ENCODE results near the gene SKA2.
"Not testable (repeated sequence)": the region's sequence is repeated elsewhere in the genome, so short reads cannot be mapped to it uniquely, and the experiment has no call there.

Gene SKA2

DNA sequence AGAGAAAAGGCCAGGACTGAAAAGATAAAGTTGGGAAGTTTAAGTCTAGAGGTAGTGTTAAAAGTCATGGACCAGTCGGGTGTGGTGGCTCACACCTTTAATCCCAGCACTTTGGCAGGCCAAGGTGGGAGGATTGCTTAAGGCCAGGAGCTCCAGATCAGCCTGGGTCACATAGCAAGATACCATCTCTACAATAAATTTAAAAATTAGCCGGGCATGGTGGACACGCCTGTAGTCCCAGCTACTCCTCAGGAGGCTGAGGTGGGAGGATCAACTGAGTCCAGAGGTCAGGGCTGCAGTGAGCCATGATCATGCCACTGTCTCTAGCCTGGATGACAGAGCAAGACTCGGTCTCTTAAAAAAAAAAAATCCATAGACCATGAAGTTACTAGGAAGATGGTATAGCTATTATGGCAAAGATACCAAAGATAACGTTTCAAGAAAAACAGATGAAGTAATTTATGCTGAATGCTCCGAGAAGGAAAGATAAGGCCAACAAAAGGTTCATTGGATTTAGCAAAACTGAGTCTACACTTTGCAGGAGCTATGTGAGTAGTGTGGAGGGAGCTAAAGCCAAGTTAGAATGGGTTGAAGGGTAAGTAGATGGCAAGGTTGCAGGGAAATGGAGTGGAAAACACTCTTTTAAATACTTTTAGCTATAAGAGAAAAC is 60.0 kb downstream of the SKA2 start:
- H3K4me1 Mint-ChIP-seq (ENCODE audit: low read depth): peaks cover 28% of the 10 kb centered on the region

GRCh38 chr17:59093702-59094231 is 61.2 kb downstream of the SKA2 start:
- H3K4me1 Mint-ChIP-seq (ENCODE audit: low read depth): peaks cover 26% of the 10 kb centered on the region
- no peaks in the 10 kb centered on the region for H3K9me3 Mint-ChIP-seq
- DNase-seq: no peak
- H3K4me3 Mint-ChIP-seq: no peak overlapping the region
- peaks cover 63% of the 10 kb centered on the region for H3K36me3 Mint-ChIP-seq (ENCODE audit: low read depth)
- no peak overlapping the region for H3K27ac Mint-ChIP-seq
- H3K27me3 Mint-ChIP-seq: no peaks in the 10 kb centered on the region

More for the DNA sequence above, 60.0 kb downstream of the SKA2 start:
- no peak overlapping the region for H3K4me3 Mint-ChIP-seq
- peak overlapping the region; percentile 23 for H3K27ac Mint-ChIP-seq
- H3K9me3 Mint-ChIP-seq: no peaks in the 10 kb centered on the region
- no peak for DNase-seq
- H3K36me3 Mint-ChIP-seq (ENCODE audit: low read depth): peaks cover 64% of the 10 kb centered on the region
- no peaks in the 10 kb centered on the region for H3K27me3 Mint-ChIP-seq

DNA sequence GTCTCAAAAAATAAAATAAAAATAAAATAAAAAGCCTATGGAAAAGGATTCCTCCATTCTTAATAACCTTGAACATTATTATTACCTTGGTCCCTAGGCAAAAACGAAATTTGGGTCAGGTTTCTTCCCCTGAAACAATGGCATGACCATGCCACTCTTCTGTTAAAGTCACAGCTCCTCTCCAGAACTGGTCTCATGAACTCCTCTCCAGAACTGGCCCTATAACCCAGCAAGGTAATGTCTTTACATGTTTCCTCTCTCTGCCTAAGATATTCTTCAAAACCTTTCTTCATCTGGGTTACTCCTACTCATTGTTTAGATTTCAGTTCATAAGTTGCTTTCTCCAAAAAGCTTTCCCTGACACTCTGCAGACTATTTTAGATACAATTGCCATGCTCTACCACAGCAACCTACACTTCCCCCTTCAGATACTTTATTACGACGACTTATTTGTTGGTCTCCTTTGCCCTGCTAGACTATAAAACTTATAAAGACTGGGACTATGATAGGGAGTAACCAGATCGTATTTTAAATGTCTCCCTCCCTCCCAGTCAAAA is 61.8 kb downstream of the SKA2 start:
- H3K9me3 Mint-ChIP-seq: no peaks in the 10 kb centered on the region
- no peak for DNase-seq
- H3K27me3 Mint-ChIP-seq: no peaks in the 10 kb centered on the region
- peaks cover 26% of the 10 kb centered on the region for H3K4me1 Mint-ChIP-seq (ENCODE audit: low read depth)
- H3K4me3 Mint-ChIP-seq: no peak overlapping the region
- H3K27ac Mint-ChIP-seq: no peak overlapping the region
- peaks cover 62% of the 10 kb centered on the region for H3K36me3 Mint-ChIP-seq (ENCODE audit: low read depth)

- H3K27ac Mint-ChIP-seq, H3K4me3 Mint-ChIP-seq, H3K9me3 Mint-ChIP-seq, H3K27me3 Mint-ChIP-seq, DNase-seq: not testable (repeated sequence)
- H3K36me3 Mint-ChIP-seq (ENCODE audit: low read depth): peaks cover 54% of the 10 kb centered on the region
- H3K4me1 Mint-ChIP-seq (ENCODE audit: low read depth): peaks cover 10% of the 10 kb centered on the region
Measured at GRCh38 chr17:59090593-59090992, 64.4 kb downstream of the SKA2 start.

DNA sequence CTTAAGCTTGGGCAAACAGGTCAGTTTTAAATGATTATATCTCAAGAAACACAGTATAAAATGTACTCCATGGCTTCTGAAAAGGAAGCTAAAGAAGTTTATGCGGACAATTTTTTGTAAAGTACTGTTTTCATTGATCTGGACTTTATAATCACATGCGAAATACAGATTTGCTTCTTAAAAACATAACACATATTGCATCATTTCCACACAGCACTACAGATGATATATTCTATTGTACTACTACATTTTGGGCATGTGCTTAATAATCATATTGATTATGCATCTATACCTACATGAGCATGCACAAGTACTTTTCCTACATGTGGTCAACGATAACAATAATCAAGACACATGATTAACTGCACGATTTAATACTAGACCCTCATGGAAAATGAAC is 70.8 kb downstream of the SKA2 start:
- Mint-ChIP-seq H3K4me1 (ENCODE audit: low read depth) (no peaks in the 10 kb centered on the region), H3K36me3 (ENCODE audit: low read depth) (peaks cover 74% of the 10 kb centered on the region), H3K27me3 (no peaks in the 10 kb centered on the region), H3K9me3 (no peaks in the 10 kb centered on the region), H3K4me3 (no peak overlapping the region), H3K27ac (no peak overlapping the region)
- no peak for DNase-seq

DNA sequence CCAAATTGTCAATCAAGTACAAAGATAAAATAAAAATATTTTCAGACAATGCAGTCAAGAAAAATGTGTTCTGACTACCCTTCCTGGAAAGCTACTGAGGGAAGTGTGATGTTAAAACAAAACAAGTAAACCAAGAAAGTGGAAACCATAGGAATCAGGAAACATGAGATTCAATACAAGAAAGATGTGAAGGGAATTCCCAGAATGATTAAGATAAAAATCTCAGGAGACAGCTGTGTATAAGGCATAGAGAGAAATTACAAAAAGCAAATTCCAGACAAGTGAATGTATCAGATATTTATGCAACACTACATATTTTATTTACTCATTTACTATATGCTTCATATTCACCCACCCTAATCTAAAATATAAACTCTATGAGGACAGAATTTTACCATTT is 80.5 kb downstream of the SKA2 start:
- H3K4me1 Mint-ChIP-seq (ENCODE audit: low read depth): no peaks in the 10 kb centered on the region
- peaks cover 81% of the 10 kb centered on the region for H3K36me3 Mint-ChIP-seq (ENCODE audit: low read depth)
- H3K4me3 Mint-ChIP-seq: no peak overlapping the region
- H3K27me3 Mint-ChIP-seq: no peaks in the 10 kb centered on the region
- DNase-seq: no peak
- no peak overlapping the region for H3K27ac Mint-ChIP-seq
- H3K9me3 Mint-ChIP-seq: no peaks in the 10 kb centered on the region

DNA sequence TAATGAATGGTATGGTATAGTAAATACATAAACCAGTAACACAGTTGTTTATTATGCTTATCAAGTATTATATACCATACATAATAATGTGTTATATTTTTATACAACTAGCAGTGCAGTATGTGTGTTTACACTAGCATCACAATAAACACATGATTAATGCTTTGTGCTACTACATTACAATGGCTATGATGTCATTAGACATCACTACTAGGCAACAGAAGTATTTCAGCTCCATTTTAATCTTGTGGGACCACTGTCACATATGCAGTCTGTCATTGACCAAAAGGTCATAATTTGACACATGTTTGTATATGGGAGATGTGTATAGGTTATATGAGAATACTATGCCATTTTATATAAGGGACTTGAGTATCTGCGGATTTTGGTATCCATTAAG is 81.0 kb downstream of the SKA2 start:
- Mint-ChIP-seq H3K4me1 (ENCODE audit: low read depth) (no peaks in the 10 kb centered on the region), H3K4me3 (no peak overlapping the region), H3K36me3 (ENCODE audit: low read depth) (peaks cover 79% of the 10 kb centered on the region), H3K27ac (no peak overlapping the region), H3K9me3 (no peaks in the 10 kb centered on the region), H3K27me3 (no peaks in the 10 kb centered on the region)
- no peak for DNase-seq

DNA sequence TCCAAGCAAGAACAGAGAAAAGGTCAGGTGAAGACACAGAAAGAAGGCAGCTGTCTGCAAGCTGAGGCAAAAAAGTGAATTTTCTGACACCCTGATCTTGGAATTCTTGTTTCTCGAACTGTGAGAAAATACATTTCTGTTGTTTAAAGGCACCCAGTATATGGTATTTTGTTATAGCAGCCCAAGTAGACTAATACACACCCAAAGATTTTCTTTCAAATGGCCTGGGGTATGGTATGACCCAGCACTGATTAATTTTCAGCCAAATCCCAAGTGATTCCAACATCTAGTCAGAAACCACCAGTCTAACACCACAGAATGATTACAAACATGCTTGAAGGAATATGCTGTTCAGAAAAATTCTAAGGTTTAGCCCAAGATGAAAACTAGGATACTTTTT is 85.1 kb downstream of the SKA2 start:
- H3K36me3 Mint-ChIP-seq (ENCODE audit: low read depth): peaks cover 86% of the 10 kb centered on the region
- no peak overlapping the region for H3K4me3 Mint-ChIP-seq
- no peak for DNase-seq
- no peak overlapping the region for H3K27ac Mint-ChIP-seq
- no peaks in the 10 kb centered on the region for H3K9me3 Mint-ChIP-seq
- H3K4me1 Mint-ChIP-seq (ENCODE audit: low read depth): no peaks in the 10 kb centered on the region
- H3K27me3 Mint-ChIP-seq: no peaks in the 10 kb centered on the region

DNA sequence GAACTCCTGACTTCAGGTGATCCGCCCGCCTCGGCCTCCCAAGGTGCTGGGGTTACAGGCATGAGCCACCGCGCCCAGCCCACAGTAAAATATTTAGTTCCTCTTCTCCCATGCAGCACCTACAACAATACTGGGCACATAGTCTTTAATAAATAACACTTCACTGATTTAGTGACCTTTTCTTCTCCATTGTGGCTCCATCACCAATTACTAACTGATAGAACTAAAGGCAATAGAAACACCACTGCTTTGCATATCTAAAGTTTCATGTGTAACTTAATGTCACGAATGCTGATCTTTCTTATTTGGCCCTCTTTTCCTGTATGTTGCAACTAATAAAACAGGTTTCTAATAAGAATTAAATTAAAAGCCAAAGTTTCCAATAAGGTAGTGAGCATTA is 87.2 kb downstream of the SKA2 start:
- peaks cover 1% of the 10 kb centered on the region for H3K4me1 Mint-ChIP-seq (ENCODE audit: low read depth)
- no peaks in the 10 kb centered on the region for H3K27me3 Mint-ChIP-seq
- H3K27ac Mint-ChIP-seq: no peak overlapping the region
- DNase-seq: no peak
- no peaks in the 10 kb centered on the region for H3K9me3 Mint-ChIP-seq
- no peak overlapping the region for H3K4me3 Mint-ChIP-seq
- peaks cover 85% of the 10 kb centered on the region for H3K36me3 Mint-ChIP-seq (ENCODE audit: low read depth)

DNA sequence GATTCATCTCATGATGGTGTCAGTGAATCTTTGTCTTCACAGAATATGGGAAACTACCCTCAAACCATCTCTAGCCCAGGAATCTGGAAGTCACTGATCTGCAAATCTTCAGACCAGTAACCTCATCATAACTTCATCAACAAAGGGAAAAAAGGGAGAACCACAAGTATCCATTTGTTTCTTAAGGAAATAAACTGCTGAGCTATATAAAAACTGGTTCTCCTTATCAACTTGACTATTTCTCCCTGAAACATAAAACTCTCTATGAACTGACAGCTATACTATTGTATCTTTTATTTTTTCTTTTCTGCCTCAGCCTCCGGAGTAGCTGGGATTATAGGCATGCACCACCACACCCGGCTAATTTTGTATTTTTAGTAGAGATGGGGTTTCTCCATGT is 87.6 kb downstream of the SKA2 start:
- DNase-seq: no peak
- Mint-ChIP-seq H3K9me3 (no peaks in the 10 kb centered on the region), H3K27ac (no peak overlapping the region), H3K36me3 (ENCODE audit: low read depth) (peaks cover 88% of the 10 kb centered on the region), H3K4me1 (ENCODE audit: low read depth) (peaks cover 1% of the 10 kb centered on the region), H3K27me3 (no peaks in the 10 kb centered on the region), H3K4me3 (no peak overlapping the region)

DNA sequence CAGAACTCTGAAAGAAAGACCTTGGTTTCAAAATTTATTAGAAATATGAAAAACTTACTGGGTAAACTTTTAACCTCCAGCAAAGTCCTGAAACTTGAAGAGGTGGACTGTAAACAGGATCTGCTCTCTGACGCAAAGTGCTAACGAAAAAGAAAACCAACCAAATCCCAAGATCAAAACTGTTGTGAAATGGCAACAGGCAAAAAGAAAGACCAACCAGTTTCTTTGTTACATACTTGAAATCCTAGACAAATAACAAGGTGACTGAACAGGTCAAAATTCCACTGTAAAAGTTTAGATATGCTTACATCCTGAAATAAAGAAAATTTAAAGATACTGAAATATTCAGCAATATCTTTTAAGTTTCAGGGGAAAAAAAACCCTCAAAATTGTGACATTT is 92.5 kb downstream of the SKA2 start:
- Mint-ChIP-seq H3K4me3 (no peak overlapping the region), H3K9me3 (no peaks in the 10 kb centered on the region), H3K36me3 (ENCODE audit: low read depth) (peaks cover 86% of the 10 kb centered on the region), H3K27ac (no peak overlapping the region), H3K27me3 (no peaks in the 10 kb centered on the region), H3K4me1 (ENCODE audit: low read depth) (peaks cover 2% of the 10 kb centered on the region)
- DNase-seq: no peak
